Stimulated activated memory B cell treated with anti-CD40 and anti-IgM and Interleukin-4, amounts not matched to agents 10 μg/mL and 1 μg/mL and 100 μg/mL, for 72 hours (primary cell): ENCODE measurements around the gene CDCP1.

Source experiments
- ATAC-seq: fragments of 150-1000 bp; cut with Tn5 transposase; 2 replicates; pipeline ENCODE4 v1.10.0; 2021
- H3K27ac Mint-ChIP-seq: one replicate; pipeline ENCODE4 v1.8.0; 2022; ENCODE audit warnings: mild to moderate bottlenecking, mixed read lengths
- H3K27me3 Mint-ChIP-seq: one replicate; pipeline ENCODE4 v1.8.0; 2022; ENCODE audit warnings: mixed read lengths
- H3K36me3 Mint-ChIP-seq: one replicate; pipeline ENCODE4 v1.8.0; 2022; ENCODE audit warnings: mixed read lengths
- H3K4me1 Mint-ChIP-seq: one replicate; pipeline ENCODE4 v1.8.0; 2022; ENCODE audit warnings: mixed read lengths
- H3K4me3 Mint-ChIP-seq: one replicate; pipeline ENCODE4 v1.8.0; 2022; ENCODE audit warnings: mild to moderate bottlenecking, moderate library complexity, mixed read lengths
- H3K9me3 Mint-ChIP-seq: one replicate; pipeline ENCODE4 v1.8.0; 2022; ENCODE audit warnings: mixed read lengths

Gene CDCP1

GRCh38 chr3:45132568-45133211, 13.5 kb downstream of the CDCP1 start:
- no peak overlapping the region for H3K4me3 Mint-ChIP-seq
- no peaks in the 10 kb centered on the region for H3K9me3 Mint-ChIP-seq
- ATAC-seq, result no peak
- H3K27ac Mint-ChIP-seq, result no peak overlapping the region
- H3K27me3 Mint-ChIP-seq, result peaks cover 24% of the 10 kb centered on the region
- no peaks in the 10 kb centered on the region for H3K36me3 Mint-ChIP-seq
- H3K4me1 Mint-ChIP-seq, result no peaks in the 10 kb centered on the region

GRCh38 chr3:45131201-45131600, 15.0 kb downstream of the CDCP1 start:
- H3K4me1 Mint-ChIP-seq, result no peaks in the 10 kb centered on the region
- H3K9me3 Mint-ChIP-seq, result no peaks in the 10 kb centered on the region
- H3K27ac Mint-ChIP-seq, result no peak overlapping the region
- H3K4me3 Mint-ChIP-seq, result no peak overlapping the region
- H3K27me3 Mint-ChIP-seq, result peaks cover 27% of the 10 kb centered on the region
- no peaks in the 10 kb centered on the region for H3K36me3 Mint-ChIP-seq
- no peak for ATAC-seq

- Mint-ChIP-seq H3K27me3 (peaks cover 33% of the 10 kb centered on the region), H3K9me3 (no peaks in the 10 kb centered on the region), H3K27ac (no peak overlapping the region), H3K36me3 (no peaks in the 10 kb centered on the region), H3K4me3 (no peak overlapping the region), H3K4me1 (no peaks in the 10 kb centered on the region)
- ATAC-seq, result no peak
Measured at GRCh38 chr3:45130476-45130875, 15.7 kb downstream of the CDCP1 start.

- no peak overlapping the region for H3K4me3 Mint-ChIP-seq
- H3K9me3 Mint-ChIP-seq, result no peaks in the 10 kb centered on the region
- no peak overlapping the region for H3K27ac Mint-ChIP-seq
- H3K4me1 Mint-ChIP-seq, result no peaks in the 10 kb centered on the region
- H3K36me3 Mint-ChIP-seq, result no peaks in the 10 kb centered on the region
- no peak for ATAC-seq
- peaks cover 34% of the 10 kb centered on the region for H3K27me3 Mint-ChIP-seq
Measured at GRCh38 chr3:45128950-45129349, 17.2 kb downstream of the CDCP1 start.

GRCh38 chr3:45127130-45127822, 18.9 kb downstream of the CDCP1 start:
- H3K9me3 Mint-ChIP-seq, result no peaks in the 10 kb centered on the region
- peaks cover 29% of the 10 kb centered on the region for H3K27me3 Mint-ChIP-seq
- H3K36me3 Mint-ChIP-seq, result no peaks in the 10 kb centered on the region
- no peak overlapping the region for H3K4me3 Mint-ChIP-seq
- no peak overlapping the region for H3K27ac Mint-ChIP-seq
- ATAC-seq, result no peak
- H3K4me1 Mint-ChIP-seq, result no peaks in the 10 kb centered on the region

- no peaks in the 10 kb centered on the region for H3K4me1 Mint-ChIP-seq
- no peaks in the 10 kb centered on the region for H3K36me3 Mint-ChIP-seq
Measured at GRCh38 chr3:45126730-45127129, 19.4 kb downstream of the CDCP1 start.

GRCh38 chr3:45125550-45126026, 20.6 kb downstream of the CDCP1 start:
- H3K27me3 Mint-ChIP-seq, result peaks cover 29% of the 10 kb centered on the region
- no peaks in the 10 kb centered on the region for H3K36me3 Mint-ChIP-seq
- no peaks in the 10 kb centered on the region for H3K9me3 Mint-ChIP-seq
- no peak overlapping the region for H3K27ac Mint-ChIP-seq
- no peak overlapping the region for H3K4me3 Mint-ChIP-seq
- no peaks in the 10 kb centered on the region for H3K4me1 Mint-ChIP-seq
- no peak for ATAC-seq

More at GRCh38 chr3:45126730-45127129, 19.4 kb downstream of the CDCP1 start:
- H3K27ac Mint-ChIP-seq, result no peak overlapping the region
- no peak overlapping the region for H3K4me3 Mint-ChIP-seq
- H3K9me3 Mint-ChIP-seq, result no peaks in the 10 kb centered on the region
- H3K27me3 Mint-ChIP-seq, result peaks cover 29% of the 10 kb centered on the region
- ATAC-seq, result no peak

- peaks cover 35% of the 10 kb centered on the region for H3K27me3 Mint-ChIP-seq
- no peak for ATAC-seq
- H3K27ac Mint-ChIP-seq, result no peak overlapping the region
- H3K4me1 Mint-ChIP-seq, result no peaks in the 10 kb centered on the region
- no peaks in the 10 kb centered on the region for H3K36me3 Mint-ChIP-seq
- no peak overlapping the region for H3K4me3 Mint-ChIP-seq
- no peaks in the 10 kb centered on the region for H3K9me3 Mint-ChIP-seq
Measured at GRCh38 chr3:45124956-45125355, 21.2 kb downstream of the CDCP1 start.

- Mint-ChIP-seq H3K4me1 (no peaks in the 10 kb centered on the region), H3K27me3 (peaks cover 41% of the 10 kb centered on the region), H3K4me3 (no peak overlapping the region), H3K9me3 (no peaks in the 10 kb centered on the region), H3K36me3 (no peaks in the 10 kb centered on the region), H3K27ac (no peak overlapping the region)
- ATAC-seq, result no peak
Measured at GRCh38 chr3:45124352-45124751, 21.8 kb downstream of the CDCP1 start.

GRCh38 chr3:45123581-45124269, 22.5 kb downstream of the CDCP1 start:
- Mint-ChIP-seq H3K4me3 (no peak overlapping the region), H3K4me1 (no peaks in the 10 kb centered on the region), H3K36me3 (no peaks in the 10 kb centered on the region), H3K9me3 (no peaks in the 10 kb centered on the region), H3K27me3 (peaks cover 47% of the 10 kb centered on the region), H3K27ac (no peak overlapping the region)
- no peak for ATAC-seq

- no peaks in the 10 kb centered on the region for H3K9me3 Mint-ChIP-seq
- H3K4me3 Mint-ChIP-seq, result no peak overlapping the region
- H3K27ac Mint-ChIP-seq, result no peak overlapping the region
- peaks cover 54% of the 10 kb centered on the region for H3K27me3 Mint-ChIP-seq
- no peaks in the 10 kb centered on the region for H3K4me1 Mint-ChIP-seq
- no peak for ATAC-seq
- H3K36me3 Mint-ChIP-seq, result no peaks in the 10 kb centered on the region
Measured at GRCh38 chr3:45123030-45123429, 23.1 kb downstream of the CDCP1 start.

GRCh38 chr3:45120359-45121158, 25.6 kb downstream of the CDCP1 start:
- Mint-ChIP-seq H3K27me3 (peaks cover 61% of the 10 kb centered on the region), H3K27ac (no peak overlapping the region), H3K4me1 (no peaks in the 10 kb centered on the region)

GRCh38 chr3:45119824-45120358, 26.3 kb downstream of the CDCP1 start:
- Mint-ChIP-seq H3K4me1 (no peaks in the 10 kb centered on the region), H3K4me3 (no peak overlapping the region), H3K9me3 (no peaks in the 10 kb centered on the region), H3K27me3 (peaks cover 57% of the 10 kb centered on the region), H3K36me3 (no peaks in the 10 kb centered on the region), H3K27ac (no peak overlapping the region)
- ATAC-seq, result no peak

More at GRCh38 chr3:45120359-45121158, 25.6 kb downstream of the CDCP1 start:
- H3K4me3 Mint-ChIP-seq, result no peak overlapping the region
- no peak for ATAC-seq
- no peaks in the 10 kb centered on the region for H3K9me3 Mint-ChIP-seq
- no peaks in the 10 kb centered on the region for H3K36me3 Mint-ChIP-seq

GRCh38 chr3:45119376-45119775, 26.8 kb downstream of the CDCP1 start:
- H3K4me1 Mint-ChIP-seq, result no peaks in the 10 kb centered on the region
- H3K27ac Mint-ChIP-seq, result no peak overlapping the region

GRCh38 chr3:45118615-45119071, 27.5 kb downstream of the CDCP1 start:
- ATAC-seq, result no peak
- no peak overlapping the region for H3K4me3 Mint-ChIP-seq
- no peak overlapping the region for H3K27ac Mint-ChIP-seq
- no peaks in the 10 kb centered on the region for H3K36me3 Mint-ChIP-seq
- H3K27me3 Mint-ChIP-seq, result peaks cover 51% of the 10 kb centered on the region
- H3K4me1 Mint-ChIP-seq, result no peaks in the 10 kb centered on the region
- H3K9me3 Mint-ChIP-seq, result no peaks in the 10 kb centered on the region

More at GRCh38 chr3:45119376-45119775, 26.8 kb downstream of the CDCP1 start:
- Mint-ChIP-seq H3K9me3 (no peaks in the 10 kb centered on the region), H3K36me3 (no peaks in the 10 kb centered on the region), H3K27me3 (peaks cover 51% of the 10 kb centered on the region), H3K4me3 (no peak overlapping the region)
- ATAC-seq, result no peak
